Hematopoietic multipotent progenitor cell treated with erythropoietin and hydrocortisone succinate and interleukin-3 and kit ligand, for 6 days (in vitro differentiated cells): Measurements from ENCODE around the gene KRT14.
A peak's percentile ranks its signal among the peaks of the same experiment; 100 is the strongest.
"Not testable (repeated sequence)": the region's sequence is repeated elsewhere in the genome, so short reads cannot be mapped to it uniquely, and the experiment has no call there.

Experiments
- DNase-seq: peaks from one replicate; pipeline ENCODE4 v3.0.0-alpha.2; 2015

KRT14 gene

GRCh38 chr17:41600318-41600717 is 13.6 kb upstream of the KRT14 start:
- no peak for DNase-seq

- no peak for DNase-seq
Measured at GRCh38 chr17:41599680-41600079, 13.0 kb upstream of the KRT14 start.

GRCh38 chr17:41595585-41595984 is 8.9 kb upstream of the KRT14 start:
- no peak for DNase-seq

- no peak for DNase-seq
Measured at GRCh38 chr17:41594363-41594915, 7.7 kb upstream of the KRT14 start.

GRCh38 chr17:41593306-41593981 is 6.7 kb upstream of the KRT14 start:
- no peak for DNase-seq

- DNase-seq: no peak
Measured at GRCh38 chr17:41592601-41593305, 6.1 kb upstream of the KRT14 start.

- DNase-seq: no peak
Measured at GRCh38 chr17:41589301-41589700, 2.6 kb upstream of the KRT14 start.

GRCh38 chr17:41588126-41588810 is 1.6 kb upstream of the KRT14 start:
- peak; percentile 13 for DNase-seq

- DNase-seq: no peak
Measured at GRCh38 chr17:41585301-41586056, 1.2 kb downstream of the KRT14 start.

GRCh38 chr17:41584331-41584927 is 2.3 kb downstream of the KRT14 start:
- not testable (repeated sequence) for DNase-seq

GRCh38 chr17:41583137-41584127 is 3.3 kb downstream of the KRT14 start:
- no peak for DNase-seq

GRCh38 chr17:41582061-41582968 is 4.4 kb downstream of the KRT14 start:
- not testable (repeated sequence) for DNase-seq

- no peak for DNase-seq
Measured at GRCh38 chr17:41581366-41582060, 5.2 kb downstream of the KRT14 start.

- DNase-seq: no peak
Measured at GRCh38 chr17:41580687-41581365, 5.9 kb downstream of the KRT14 start.

GRCh38 chr17:41580244-41580575 is 6.5 kb downstream of the KRT14 start:
- DNase-seq: no peak

- peak; percentile 93 for DNase-seq
Measured at GRCh38 chr17:41579484-41580243, 7.0 kb downstream of the KRT14 start.

- DNase-seq: no peak
Measured at GRCh38 chr17:41578971-41579370, 7.7 kb downstream of the KRT14 start.

- no peak for DNase-seq
Measured at GRCh38 chr17:41578538-41578937, 8.2 kb downstream of the KRT14 start.
